GM13977 (cell line): ENCODE results near the gene PPM1H.

Source experiments
- DNase-seq: peaks from one replicate; pipeline ENCODE4 v3.0.0; 2012; ENCODE audit warnings: low spot score
- CTCF ChIP-seq: IDR thresholded peaks from 2 replicates; pipeline ENCODE4 v1.5.1; 2012; ENCODE audit warnings: mild to moderate bottlenecking, control low read depth; ENCODE audit not compliant: insufficient read depth; ENCODE audit errors: extremely low read depth, missing control alignments
- in situ Hi-C: fragments of 300-500 bp; cut with MboI; formaldehyde crosslinking; loops from one replicate; pipeline ENCODE4 v1.12.0; 2022; ENCODE audit warnings: low sequenced_read_pairs, low pct_unique_long_range_greater_than_20kb, mixed read lengths, inconsistent platforms; ENCODE audit not compliant: unreplicated experiment

The PPM1H gene

GRCh38 chr12:62694116-62694515 is 240.8 kb downstream of the PPM1H start:
- in situ Hi-C loops, result no loop called here
- no peak for TF ChIP-seq CTCF
- no peak for DNase-seq

- in situ Hi-C loops, result no loop called here
- DNase-seq, result no peak
- no peak for TF ChIP-seq CTCF
Observed at GRCh38 chr12:62693376-62694050, 241.4 kb downstream of the PPM1H start.

- TF ChIP-seq CTCF, result no peak
- no peak for DNase-seq
- in situ Hi-C loops, result no loop called here
Observed at GRCh38 chr12:62692884-62693283, 242.1 kb downstream of the PPM1H start.

GRCh38 chr12:62691309-62691708 is 243.6 kb downstream of the PPM1H start:
- in situ Hi-C loops, result no loop called here
- no peak for DNase-seq
- no peak for TF ChIP-seq CTCF

GRCh38 chr12:62689042-62689839 is 245.7 kb downstream of the PPM1H start:
- in situ Hi-C loops, result no loop called here
- DNase-seq, result no peak
- no peak for TF ChIP-seq CTCF

GRCh38 chr12:62686938-62687337 is 248.0 kb downstream of the PPM1H start:
- DNase-seq, result no peak
- TF ChIP-seq CTCF, result no peak
- in situ Hi-C loops, result no loop called here
